Measurements from ENCODE around the gene MYBBP1A.

The MYBBP1A gene

DNA sequence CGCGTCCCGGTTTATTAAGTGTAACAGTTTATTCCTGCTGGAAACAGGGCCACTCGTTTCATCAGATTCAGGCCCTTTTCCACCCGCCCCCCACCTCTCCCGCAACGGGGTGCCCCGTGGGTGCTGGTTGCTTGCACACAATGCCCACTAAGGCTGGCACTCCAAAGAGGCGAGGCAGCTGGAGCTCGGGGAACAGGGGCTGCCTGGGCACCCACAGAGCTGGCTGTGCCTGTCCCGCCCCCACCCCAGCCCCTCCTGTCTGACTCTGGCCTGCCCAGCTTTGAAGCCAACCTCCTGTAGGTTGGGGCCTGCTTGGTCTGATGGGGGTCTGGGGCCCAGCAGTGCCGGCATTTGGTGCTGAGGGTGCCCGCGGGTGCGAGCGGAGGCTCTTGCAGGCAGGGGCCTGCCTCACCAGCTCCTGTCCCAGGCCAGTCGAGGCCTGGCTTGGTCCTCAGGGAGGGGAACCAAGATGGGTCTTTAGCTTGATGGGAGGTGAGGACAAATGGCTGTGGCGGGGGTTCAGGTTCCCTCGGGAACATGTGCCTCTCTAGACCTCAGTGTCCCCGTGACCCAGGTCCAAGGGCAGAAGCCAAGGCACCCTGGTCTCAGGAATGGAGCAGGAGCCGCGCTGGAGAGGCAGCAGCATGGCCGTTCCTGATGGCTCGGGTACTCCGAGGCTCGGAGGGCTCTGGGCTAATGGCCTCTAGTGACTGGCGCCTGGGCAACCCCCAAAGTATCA, 20.1 kb downstream of the MYBBP1A start:
- no peak for DNase-seq (ENCODE audit: low spot score)

DNA sequence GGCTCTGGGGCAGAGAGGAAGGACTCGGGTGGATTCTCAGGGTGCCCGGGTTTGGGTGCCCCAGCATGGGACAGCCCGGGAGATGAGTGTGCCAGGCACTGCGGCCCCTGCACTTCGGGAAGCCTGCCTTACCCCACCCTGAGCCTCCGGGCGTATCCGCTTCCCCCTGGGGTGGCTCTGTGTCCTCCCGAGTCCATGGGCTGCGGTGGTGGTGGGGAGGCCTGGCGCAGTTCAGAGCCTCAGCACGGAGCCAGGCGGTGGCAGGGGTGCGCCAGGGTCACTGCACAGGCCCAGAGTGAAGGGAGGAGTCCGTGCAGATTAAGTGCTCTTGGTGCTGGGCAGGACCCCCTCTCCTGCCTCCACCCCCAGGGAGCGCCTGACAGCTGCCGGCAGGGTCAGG, 20.7 kb downstream of the MYBBP1A start:
- no peak for DNase-seq (ENCODE audit: low spot score)

DNA sequence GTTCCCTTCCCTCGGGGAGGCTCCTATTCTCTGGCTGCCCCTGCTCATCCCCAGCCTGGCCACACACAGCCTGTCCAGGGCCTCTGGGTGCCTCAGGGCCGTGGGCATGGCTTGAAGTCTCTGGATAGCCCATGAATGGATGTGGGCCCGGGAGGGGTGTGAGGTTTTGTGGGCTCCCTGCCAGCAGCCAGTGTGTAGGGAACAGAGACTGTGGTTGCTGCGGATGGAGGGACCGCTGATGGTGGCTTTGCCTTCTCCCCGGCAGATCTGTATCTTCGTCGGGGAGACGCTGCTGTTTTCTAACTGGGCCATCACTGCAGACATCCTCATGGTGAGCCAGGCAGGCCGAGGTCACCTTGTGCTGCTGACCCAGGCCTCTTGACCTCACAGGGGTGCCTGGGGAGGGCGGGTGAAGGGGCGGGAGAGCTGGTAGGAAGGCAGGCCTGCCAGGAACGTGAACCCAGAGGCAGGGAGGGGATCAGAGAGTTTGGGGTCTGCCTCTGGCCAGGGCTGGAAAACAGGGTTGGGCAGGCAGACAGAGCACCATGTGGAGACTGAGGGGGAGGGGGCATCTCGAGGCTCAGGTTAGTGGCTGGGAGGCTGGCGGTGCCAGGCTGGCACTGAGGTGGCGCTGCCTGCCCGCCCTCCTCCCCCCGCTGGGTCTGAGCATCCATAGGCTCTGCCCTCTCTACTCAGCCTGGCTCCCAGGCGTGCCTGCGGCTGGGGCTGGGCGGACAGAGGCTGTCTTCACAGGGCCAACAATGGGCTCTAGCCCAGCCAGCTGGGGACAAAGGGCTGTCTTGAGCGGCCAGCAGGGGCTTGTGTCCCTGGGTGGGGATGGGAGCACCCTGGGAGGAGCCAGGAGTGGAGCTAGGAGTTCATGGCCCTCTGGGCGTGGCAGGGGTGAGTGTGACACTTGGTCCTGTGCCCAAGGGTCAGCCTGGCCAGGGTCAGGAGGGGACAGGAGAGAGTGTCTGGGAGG, 21.4 kb downstream of the MYBBP1A start:
- no peak for DNase-seq (ENCODE audit: low spot score)

DNA sequence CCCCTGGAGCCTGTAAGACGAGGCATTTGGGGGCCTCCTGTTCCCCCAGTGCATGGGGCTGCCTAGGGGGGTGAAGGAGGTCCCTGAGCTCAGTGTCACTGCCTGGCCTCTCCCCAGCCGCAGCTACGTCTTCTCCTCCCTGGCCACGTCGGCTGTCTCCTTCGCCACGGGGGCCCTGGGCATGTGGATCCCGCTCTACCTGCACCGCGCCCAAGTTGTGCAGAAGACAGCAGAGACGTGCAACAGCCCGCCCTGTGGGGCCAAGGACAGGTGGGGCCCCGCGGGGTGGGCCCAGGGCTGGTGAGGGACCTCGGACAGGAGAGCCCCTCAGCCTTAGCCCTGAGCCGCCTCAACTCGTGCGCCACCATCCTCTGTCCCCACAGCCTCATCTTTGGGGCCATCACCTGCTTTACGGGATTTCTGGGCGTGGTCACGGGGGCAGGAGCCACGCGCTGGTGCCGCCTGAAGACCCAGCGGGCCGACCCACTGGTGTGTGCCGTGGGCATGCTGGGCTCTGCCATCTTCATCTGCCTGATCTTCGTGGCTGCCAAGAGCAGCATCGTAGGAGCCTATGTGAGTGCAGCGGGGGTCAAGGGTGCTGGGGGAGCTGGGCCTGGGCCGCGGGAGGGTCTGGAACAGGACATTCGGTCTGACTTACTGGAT, 22.2 kb downstream of the MYBBP1A start:
- DNase-seq (ENCODE audit: low spot score) = no peak

DNA sequence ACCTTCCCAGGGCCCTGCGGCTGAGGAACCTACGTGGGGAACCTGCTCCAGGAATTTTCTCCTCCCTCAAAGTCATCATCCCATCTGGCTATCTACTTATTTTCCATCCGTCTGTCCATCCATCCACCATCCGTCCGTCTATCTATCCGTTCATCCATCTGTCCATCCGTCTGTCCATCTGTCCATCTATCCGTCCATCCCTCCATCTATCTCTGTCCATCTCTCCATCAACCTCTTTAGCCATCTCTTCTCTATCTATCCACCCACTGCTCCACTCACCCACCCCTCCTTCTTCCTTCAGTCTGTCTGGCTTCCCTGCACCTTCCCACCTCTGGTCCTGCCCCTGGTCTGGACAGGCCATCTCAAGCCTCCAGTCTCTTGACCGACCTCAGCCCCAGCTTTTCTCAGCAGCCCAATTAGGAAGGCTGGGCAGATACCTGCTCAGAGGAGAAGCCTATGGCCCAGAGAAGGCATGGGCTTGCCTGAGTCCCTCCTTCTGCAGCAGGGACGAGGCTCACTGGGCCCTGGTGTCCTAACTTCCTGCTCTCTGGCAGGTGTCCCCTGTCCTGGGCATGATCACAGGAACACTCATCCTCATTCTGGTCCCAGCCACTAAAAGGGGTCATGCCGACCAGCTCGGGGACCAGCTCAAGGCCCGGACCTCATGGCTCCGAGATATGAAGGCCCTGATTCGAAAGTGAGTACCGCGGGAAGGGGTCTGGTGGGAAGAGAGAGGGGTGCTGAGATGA, 23.0 kb downstream of the MYBBP1A start:
- DNase-seq (ENCODE audit: low spot score) = no peak

DNA sequence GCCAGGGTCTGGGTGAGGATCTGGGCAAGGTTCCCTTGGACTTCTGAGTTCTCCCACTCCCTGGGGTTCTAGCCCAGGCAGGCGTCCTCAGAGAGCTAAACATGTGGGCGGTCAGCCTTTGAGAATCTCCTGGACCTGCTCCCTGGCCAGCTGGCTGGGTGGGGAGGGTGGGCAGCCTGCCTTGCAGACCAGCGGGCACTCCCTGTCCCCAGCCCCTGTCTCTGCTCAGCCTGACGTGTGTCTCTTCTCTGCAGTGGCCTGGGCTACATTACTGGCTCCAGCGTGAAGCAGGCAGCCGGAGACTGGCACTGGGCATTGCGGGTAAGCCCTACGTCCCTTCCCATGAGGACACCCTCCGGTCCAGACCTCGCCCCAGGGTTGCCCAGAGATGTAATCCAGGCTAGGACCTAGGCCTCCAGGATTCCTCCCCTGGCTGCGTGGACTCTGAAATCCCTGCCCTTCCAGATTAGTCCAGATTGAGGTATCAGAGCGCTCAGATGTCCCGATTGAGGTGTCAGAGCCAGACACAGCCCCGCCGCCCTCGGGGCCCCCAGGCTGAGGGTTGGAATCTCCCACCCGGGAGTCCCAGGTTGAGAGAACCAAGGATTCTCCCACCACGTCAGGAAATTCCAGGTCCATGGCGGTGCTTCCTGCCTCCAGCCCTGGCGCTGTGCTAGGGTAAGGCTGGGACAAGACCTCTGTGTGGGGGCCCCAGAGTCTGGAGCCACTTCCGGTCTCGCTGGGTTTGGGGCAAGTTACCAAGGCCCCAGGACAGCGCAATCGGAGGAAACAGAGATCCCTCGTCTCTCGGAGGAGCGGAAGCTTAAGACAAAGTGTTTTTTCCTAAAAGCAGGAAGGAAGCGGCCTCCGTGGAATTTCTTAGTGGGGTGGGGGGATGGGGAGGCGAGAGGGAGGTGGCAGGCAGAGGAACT, 24.1 kb downstream of the MYBBP1A start:
- DNase-seq (ENCODE audit: low spot score) = no peak

DNA sequence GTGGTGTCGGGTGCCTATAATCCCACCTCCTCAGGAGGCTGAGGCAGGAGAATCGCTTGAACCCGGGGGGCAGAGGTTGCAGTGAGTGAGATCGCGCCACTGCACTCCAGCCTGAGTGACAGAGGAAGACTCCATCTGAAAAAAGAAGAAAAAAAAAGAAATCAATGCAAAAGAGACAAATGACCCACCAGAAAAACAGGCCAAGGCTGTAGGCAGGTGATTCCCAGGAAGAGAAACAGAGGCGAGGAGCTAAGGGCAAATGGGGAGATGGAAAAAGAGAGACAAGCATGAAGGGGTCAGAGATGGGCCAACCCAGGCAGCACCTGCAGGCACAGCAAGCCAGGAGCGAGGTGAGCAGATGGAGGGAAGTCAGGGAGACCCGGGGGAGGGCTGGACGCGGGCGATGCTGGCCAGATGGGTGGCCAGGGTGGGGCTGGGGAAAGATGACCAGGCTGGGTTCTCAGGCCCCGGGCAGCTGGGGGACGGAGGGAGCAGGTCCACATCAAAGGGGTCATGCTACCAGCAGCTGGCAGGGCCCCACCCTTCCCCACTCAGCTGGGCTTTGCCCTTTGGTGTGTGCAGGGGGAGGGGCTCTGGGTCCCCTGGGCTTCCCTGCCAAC, 25.5 kb downstream of the MYBBP1A start:
- no peak for DNase-seq (ENCODE audit: low spot score)

DNA sequence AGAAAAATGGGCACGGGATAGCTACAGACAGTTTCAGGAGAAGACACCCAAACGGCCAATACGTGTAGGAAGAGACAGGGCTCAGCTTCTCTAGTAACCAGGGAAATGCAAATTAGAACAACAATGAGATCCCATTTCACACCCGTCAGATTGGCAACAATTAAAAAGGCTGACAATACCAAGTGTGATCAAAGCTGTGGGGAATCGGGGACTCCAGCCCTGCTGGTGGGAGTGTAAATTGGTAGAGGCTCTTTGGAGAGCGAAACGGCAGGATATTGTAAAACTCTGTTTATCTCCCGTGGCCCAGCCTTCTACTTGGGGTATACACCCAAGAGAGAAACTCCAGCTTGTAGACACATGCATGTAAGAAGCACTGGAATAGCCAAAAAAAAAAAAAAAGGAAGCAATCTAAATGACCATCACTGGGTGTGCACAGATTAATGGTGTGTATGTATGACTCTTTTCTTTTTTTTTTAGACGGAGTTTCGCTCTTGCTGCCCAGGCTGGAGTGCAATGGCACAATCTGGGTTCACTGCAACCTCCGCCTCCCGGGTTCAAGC, 27.5 kb downstream of the MYBBP1A start:
- DNase-seq (ENCODE audit: low spot score) = no peak

DNA sequence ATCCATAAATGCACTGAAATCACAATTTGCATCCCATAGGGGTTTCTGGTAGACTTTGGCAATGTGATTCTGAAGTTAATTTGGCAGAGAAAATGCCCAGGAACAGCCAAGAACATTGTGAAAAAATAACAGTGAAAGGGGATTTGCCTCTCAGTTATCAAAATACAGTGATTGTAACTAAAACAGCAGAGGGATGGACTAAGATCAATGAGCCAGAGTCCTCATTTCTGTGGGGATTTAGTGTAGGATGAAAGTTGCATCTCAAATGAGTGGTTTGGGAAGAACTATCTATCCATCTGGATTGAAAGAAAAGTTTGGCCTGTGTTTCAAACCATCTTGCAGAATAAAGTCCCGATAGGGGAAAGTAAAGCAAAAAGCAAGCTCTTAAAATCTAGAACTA, 28.1 kb downstream of the MYBBP1A start:
- DNase-seq (ENCODE audit: low spot score) = no peak

DNA sequence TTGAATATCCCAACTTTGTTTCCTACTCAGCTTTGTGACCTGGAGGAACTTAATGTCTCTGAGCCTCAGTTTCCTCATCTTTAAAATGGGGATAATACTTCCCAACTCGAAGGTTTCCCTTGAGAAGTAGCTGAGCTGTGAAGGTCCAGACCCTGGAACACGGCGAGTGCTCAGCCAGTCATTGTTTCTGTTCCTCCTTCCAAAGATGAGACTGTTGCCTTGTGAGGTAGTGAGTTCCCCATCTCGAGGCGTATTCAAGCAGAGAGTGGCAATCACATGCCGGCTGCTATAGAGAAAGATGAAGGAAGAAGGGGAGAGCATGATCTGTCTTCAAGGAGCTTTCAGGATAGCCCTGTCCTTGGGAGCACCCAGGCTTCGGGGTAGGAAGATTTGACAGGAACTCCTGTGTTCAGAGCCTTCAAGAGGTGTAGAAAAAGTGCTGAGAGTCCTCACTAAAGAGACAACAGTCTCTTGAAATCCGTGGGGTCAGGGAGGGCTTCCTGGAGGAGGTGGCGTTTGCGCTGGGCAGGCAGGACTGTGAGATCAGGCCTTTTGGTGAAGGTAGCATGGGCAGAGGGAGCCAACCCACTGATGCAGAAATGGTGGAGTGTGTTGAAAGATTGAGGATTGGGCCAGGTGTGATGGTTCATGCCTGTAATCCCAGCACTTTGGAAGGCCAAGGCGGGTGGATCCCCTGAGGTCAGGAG, 29.3 kb downstream of the MYBBP1A start:
- no peak for DNase-seq (ENCODE audit: low spot score)

DNA sequence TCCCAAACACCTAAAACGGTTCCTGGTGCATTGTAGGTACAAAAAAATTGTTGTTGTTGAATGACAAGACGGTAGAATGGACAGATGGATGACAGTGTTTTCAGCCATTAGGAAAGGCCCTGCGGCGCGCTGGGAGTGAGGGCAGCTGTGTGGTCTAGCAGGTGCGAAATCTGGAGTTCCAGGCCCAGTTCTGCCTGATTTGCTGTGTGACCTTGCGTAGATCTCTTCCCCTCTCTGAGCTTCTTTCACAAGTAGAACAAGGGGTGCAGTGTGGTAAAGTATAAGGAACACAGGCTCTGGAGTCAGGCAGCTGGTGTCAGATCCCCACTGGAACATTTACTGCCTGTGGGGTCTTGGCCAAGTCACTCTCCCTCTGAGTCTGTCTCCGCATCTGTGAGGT, 31.2 kb downstream of the MYBBP1A start:
- DNase-seq (ENCODE audit: low spot score) = no peak

DNA sequence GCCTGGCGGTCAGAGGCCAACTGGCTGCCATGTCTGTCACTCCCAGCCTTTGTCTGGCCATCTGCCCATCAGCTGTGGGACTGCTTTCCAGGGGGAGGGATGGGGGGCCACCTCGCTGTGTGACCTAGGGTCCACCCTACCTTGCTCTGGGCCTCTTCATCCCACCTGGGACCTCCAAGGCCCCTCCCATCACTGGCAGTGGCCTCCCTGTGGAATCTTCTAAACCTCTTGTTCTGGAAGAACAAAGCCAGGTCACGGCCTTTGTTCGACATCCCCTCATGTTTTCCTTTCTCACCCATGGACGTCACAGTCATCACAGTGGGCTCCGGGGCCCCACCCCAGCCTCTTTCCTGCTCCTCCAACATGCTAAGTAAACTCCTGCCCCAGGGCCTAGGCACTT, 32.5 kb downstream of the MYBBP1A start:
- no peak for DNase-seq (ENCODE audit: low spot score)

DNA sequence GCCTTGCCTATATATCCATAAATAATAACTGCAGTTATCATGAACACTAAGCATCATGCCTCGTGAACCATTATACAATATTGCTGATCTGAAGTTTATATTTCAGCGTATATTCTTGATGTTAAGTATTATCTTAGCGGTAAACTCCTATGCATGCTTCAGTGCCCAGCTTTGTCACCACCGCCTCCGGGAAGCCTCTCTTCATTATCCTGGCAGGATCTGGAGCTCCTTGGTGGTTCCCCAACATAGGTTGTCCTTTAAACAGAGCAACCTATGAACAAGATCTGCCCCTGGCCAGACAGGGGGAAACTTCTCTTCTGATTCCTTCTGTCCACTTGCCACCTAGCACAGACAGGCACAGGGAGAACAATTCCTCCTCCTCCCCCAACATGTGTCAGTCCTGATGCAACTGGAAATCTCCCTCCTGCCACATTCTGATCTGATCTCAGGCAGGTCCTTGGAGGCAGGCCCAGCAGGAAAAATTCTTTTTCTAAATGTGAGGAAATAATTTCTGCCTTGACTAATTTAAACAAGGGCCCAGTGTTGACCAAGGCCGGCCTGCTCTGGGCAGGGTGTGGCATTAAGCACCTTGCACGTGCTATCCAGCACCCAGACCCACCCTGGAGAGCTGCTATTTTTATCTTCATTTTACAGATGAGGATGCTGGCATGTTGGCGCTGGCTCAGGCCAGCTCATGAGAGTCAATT, 34.1 kb downstream of the MYBBP1A start:
- no peak for DNase-seq (ENCODE audit: low spot score)

DNA sequence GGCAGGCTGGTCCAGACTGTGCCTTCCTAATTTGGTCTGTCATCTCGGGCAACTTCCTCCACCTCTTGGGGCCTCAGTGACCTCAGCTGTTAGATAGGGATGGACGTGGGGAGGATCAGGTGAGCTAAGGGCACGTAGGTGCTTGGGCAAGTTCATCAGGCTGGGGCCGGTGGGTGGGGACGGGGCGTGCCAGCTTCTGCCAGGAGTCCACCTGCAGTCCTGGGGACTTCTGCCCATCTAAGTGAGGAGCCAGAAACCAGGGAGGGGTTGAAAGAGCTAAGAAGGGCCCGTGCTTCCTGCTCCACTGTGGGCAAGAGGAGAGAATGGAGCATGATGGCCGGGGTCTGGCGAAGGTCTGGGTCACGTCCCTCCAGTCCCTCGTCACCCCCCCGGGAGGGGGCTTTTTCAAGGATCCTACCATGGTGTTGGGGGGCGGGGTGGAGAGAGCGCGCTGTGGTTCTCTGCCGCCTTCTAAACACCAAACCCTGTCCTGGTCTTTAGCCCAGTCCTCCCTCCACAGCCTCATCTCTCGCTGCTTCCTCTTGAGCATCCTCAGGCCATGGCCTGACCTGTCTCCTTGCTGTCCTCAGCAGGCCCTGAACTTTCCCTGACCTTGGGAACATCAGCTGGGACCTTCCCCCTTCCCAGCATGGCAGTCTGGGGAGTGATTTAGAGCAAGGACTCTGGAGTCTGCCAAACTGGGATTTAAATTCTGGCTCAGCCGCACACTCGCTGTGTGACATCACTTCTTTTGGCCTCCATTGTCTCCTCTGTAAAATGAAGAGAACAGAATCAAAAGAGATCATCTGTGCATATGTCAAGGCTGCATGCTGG, 34.9 kb downstream of the MYBBP1A start:
- DNase-seq (ENCODE audit: low spot score) = no peak

DNA sequence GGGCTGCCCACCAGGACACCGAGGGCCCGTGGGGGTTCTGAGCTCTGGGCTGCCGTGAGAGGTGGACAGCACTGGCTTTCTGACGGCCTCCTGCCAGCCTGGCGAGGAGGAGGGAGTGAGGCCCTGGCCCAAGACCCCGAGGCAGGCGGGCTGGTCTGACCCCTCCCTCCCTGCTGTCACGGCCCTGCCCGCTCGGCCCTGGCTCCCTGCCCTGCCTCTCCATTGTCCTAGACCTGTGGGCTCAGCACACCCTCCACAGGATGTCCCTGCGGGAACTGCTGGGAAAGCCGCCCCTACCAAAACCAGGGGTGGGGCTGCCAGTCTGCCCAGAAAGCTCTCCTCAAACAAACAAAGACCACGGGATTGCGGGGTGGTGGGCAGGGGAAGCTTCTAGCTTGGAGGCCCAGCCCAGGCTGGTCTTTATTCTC, 35.8 kb downstream of the MYBBP1A start:
- no peak for DNase-seq (ENCODE audit: low spot score)

DNA sequence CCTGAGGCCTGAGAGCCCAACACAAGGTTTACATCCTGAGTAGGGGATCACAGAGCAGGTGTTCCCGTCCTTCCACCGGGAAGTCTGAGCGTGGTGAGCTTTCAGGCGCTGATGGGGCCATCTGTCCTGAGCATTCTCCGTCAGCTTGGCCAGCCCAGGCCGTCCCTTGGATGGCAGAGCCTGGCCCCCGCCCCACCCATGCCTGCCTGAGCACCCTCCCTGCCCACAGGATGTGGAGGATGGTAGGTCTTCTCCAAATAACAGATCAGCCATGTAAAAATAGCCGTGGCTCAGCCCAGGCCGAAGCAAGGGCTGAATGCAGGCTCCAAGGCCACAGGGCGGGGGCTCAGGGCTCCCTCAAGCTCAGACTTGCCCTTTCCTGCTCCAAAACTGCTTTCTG, 36.3 kb downstream of the MYBBP1A start:
- no peak for DNase-seq (ENCODE audit: low spot score)

DNA sequence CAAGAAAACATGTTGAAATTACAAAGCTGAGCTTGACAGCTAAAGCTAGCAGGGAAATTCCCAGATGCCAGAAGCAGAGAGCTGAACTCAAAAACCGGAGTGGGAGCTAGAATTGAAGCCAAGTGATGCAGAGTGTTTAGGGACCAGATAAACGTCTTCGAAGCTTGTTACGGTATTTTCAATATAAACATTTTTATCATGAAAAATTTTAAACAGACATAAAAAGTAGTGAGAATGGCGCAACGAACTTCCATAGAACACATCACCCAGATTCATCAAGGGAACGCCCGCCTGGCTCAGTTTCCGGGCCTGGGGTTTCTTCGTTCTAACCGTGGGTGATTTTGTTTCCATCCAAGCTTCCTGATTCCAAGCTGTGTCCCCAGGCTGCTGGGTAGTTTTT, 38.4 kb downstream of the MYBBP1A start:
- no peak for DNase-seq (ENCODE audit: low spot score)

DNA sequence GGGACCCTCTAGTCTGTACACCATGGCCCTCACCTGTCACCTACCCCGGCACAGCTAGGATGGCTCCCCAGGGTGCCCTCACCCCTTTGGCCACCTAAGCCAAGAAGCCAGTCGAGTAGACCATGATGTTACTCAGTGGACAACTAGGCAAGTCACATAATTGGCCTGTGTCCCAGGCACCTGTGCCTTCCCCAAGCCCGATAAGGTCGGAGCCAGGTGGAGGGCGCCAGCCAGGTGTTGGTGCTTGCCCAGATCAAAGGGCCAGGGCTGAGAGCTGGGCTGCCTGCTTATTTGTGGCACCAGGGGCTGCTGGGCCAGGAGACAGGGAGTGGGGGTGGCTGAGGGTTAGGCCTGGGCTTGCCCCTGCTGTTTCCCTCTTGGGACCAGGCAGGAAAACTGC, 39.7 kb downstream of the MYBBP1A start:
- DNase-seq (ENCODE audit: low spot score) = no peak
